Measurements from ENCODE around the gene TOB1. TPM values are rescaled to one million over a fixed set of nuclear protein-coding genes. Genes with fewer than 3 reads are reported as not detected.
"Not testable (repeated sequence)": the region's sequence is repeated elsewhere in the genome, so short reads cannot be mapped to it uniquely, and the experiment has no call there.

The TOB1 gene
- total and polyA plus RNA-seq, 9 of the 15 experiments (the other 6 are each of a cell fraction or from before 2014, with no cell fraction given), result 4.8 to 63.7 (median 13.2) TPM

- TF ChIP-seq, protein P1, sequence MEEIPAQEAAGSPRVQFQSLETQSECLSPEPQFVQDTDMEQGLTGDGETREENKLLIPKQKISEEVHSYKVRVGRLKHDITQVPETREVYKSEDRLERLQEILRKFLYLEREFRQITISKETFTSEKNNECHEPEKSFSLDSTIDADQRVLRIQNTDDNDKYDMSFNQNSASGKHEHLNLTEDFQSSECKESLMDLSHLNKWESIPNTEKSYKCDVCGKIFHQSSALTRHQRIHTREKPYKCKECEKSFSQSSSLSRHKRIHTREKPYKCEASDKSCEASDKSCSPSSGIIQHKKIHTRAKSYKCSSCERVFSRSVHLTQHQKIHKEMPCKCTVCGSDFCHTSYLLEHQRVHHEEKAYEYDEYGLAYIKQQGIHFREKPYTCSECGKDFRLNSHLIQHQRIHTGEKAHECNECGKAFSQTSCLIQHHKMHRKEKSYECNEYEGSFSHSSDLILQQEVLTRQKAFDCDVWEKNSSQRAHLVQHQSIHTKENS (CRISPR knock-in tag; IDR thresholded peaks at IDR 0.05), result no peak
- no peak for TF ChIP-seq ZFP1 (CRISPR knock-in tag; IDR thresholded peaks at IDR 0.05)
These were observed 32.9 kb upstream of the TOB1 start (continued) for GRCh38 chr17:50899005-50899460.

DNA sequence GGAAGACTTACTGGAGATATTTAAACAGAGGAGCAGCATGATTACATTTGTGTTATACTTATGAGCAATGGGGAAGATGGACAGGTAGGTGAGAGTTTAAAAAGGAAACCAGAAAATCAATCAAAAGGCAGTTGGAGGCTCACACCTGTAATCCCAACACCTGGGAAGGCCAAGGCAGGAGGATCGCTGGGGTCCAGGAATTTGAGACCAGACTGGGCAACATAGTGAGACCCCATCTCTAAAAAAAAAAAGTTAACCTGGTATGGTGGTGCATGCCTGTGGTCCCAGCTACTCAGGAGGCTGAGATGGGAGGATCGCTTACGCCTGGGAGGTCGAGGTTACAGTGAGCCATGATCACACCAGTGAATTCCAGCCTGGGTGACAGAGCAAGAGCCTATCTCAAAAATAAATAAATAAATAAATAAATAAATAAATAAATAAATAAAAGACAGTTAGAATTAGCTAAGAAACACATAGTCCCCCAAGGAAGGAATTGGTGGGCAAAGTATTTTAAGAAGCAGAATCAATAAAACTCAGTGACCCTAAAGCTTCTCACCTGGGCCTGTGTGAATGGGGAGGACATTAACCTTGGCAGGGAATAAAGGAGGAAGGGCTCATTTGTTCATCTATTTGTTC, 32.3 kb upstream of the TOB1 start:
- Histone ChIP-seq H3K79me2 (ENCODE audit: control insufficient read depth, insufficient read depth, low read length) (no peaks in the 10 kb centered on the region), H4K20me1 (replicated peaks; ENCODE audit: control insufficient read depth, insufficient read depth, low read length) (no peaks in the 10 kb centered on the region), H3K27ac (ENCODE audit: extremely low read depth, low read depth, low read length) (no peak overlapping the region), H3K9me1 (ENCODE audit: control insufficient read depth, insufficient read depth, low read length) (no peaks in the 10 kb centered on the region), H3K4me2 (ENCODE audit: insufficient read depth, low read length) (no peak overlapping the region), H3K9me3 (replicated peaks; ENCODE audit: control insufficient read depth, insufficient read depth, low read depth, low read length) (no peaks in the 10 kb centered on the region), H3K36me3 (ENCODE audit: control insufficient read depth, insufficient read depth, low read length) (no peaks in the 10 kb centered on the region), H3K9ac (ENCODE audit: insufficient read depth in 1 of 2, low read depth in 2 of 2, low read length in 2 of 2) (no peak overlapping the region), H3K4me3 (no peak overlapping the region), H3K4me1 (replicated peaks in 1 of 2; ENCODE audit: control insufficient read depth in 2 of 2, insufficient read depth in 2 of 2, low read length in 2 of 2) (0 out of 5 replicates have a peak, but pooled peaks cover 4% of the 10 kb centered on the region in 2 experiments), H2AFZ (ENCODE audit: low read depth, low read length) (no peak overlapping the region), H3K27me3 (ENCODE audit: control insufficient read depth in 2 of 2, insufficient read depth in 2 of 2, low read length in 2 of 2) (no peaks in the 10 kb centered on the region)
- FAIRE-seq (no peak), ATAC-seq (no peak), DNase-seq (ENCODE audit: extremely low read depth in 1 of 4, low spot score in 3 of 4) (no peak)
- WGBS (ENCODE audit: insufficient coverage, low coverage, missing lambda C conversion rate), result 58% methylated on average over 4 of the region's 4 CpGs
- CTCF ChIA-PET (ENCODE audit: low intra/inter-chr PET ratio), result no interaction called here
- BruUV-seq (replicated peaks), result no TSS peak
- intact Hi-C loops (cut with micrococcal nuclease) (no loop called here), in situ Hi-C loops (cut with MboI) (no loop called here)
- peak; percentile 90 for TF ChIP-seq ZNF121 (CRISPR knock-in tag; conservative IDR thresholded peaks at IDR 0.05)
- no peak for TF ChIP-seq MNT (conservative IDR thresholded peaks at IDR 0.05)
- no peak for TF ChIP-seq ZC3H11A (IDR thresholded peaks at IDR 0.05; ENCODE audit: low read depth, low read length)
- peak in 1 of 3 experiments; percentile 3 for TF ChIP-seq YY1 (IDR thresholded peaks at IDR 0.05; ENCODE audit: borderline replicate concordance in 1 of 3, control insufficient read depth in 1 of 3, extremely low read depth in 1 of 3, insufficient read depth in 3 of 3, insufficient read length in 1 of 3, insufficient replicate concordance in 2 of 3, low read depth in 1 of 3, low read length in 2 of 3)
- TF ChIP-seq RBM25 (IDR thresholded peaks at IDR 0.05; ENCODE audit: low read depth, low read length, severe bottlenecking), result peak; percentile 20
- POLR2A ChIA-PET, result interaction anchor here (1.0 to 1.3 kb wide), 2 partner anchors 33 kb away, joined by 3 to 4 read pairs; no protein-coding TSS in a partner anchor

GRCh38 chr17:50894513-50894912, 28.4 kb upstream of the TOB1 start:
- H3K36me3 ChIP-seq (ENCODE audit: control insufficient read depth, insufficient read depth, low read length); H3K27ac ChIP-seq (ENCODE audit: extremely low read depth, low read depth, low read length); in situ Hi-C loops (cut with MboI); ATAC-seq; H3K9me3 ChIP-seq (replicated peaks; ENCODE audit: control insufficient read depth, insufficient read depth, low read depth, low read length); BruUV-seq (replicated peaks); DNase-seq (ENCODE audit: extremely low read depth in 1 of 4, low spot score in 3 of 4); H3K4me3 ChIP-seq; H4K20me1 ChIP-seq (replicated peaks; ENCODE audit: control insufficient read depth, insufficient read depth, low read length); intact Hi-C loops (cut with micrococcal nuclease); H3K4me1 ChIP-seq (replicated peaks in 1 of 2; ENCODE audit: control insufficient read depth in 2 of 2, insufficient read depth in 2 of 2, low read length in 2 of 2); H3K9ac ChIP-seq (ENCODE audit: insufficient read depth in 1 of 2, low read depth in 2 of 2, low read length in 2 of 2); H3K9me1 ChIP-seq (ENCODE audit: control insufficient read depth, insufficient read depth, low read length); FAIRE-seq; CTCF ChIA-PET (ENCODE audit: low intra/inter-chr PET ratio); H3K4me2 ChIP-seq (ENCODE audit: insufficient read depth, low read length); H3K79me2 ChIP-seq (ENCODE audit: control insufficient read depth, insufficient read depth, low read length); H2AFZ ChIP-seq (ENCODE audit: low read depth, low read length); H3K27me3 ChIP-seq (ENCODE audit: control insufficient read depth in 2 of 2, insufficient read depth in 2 of 2, low read length in 2 of 2): not testable (repeated sequence)
- 56% methylated on average over 4 of the region's 4 CpGs for WGBS (ENCODE audit: insufficient coverage, low coverage, missing lambda C conversion rate)
- POLR2A ChIA-PET, result interaction anchor here (0.5 kb wide), 1 partner anchor 725 kb away, joined by 3 read pairs; no protein-coding TSS in a partner anchor

Measured in K562 (cell line).